IPS DF 19.7 (cell line): Measurements from ENCODE around the gene ADGRL1.
A peak's percentile ranks its signal among the peaks of the same experiment; 100 is the strongest.
"Not testable (repeated sequence)": the region's sequence is repeated elsewhere in the genome, so short reads cannot be mapped to it uniquely, and the experiment has no call there.

Experiments used
- DNase-seq: peaks from one replicate; pipeline ENCODE4 v3.0.0-alpha.2; 2013; ENCODE audit warnings: low read depth, low spot score

ADGRL1 gene

GRCh38 chr19:14161305-14161704, 44.7 kb downstream of the ADGRL1 start:
- DNase-seq = no peak

- no peak for DNase-seq
These were observed 45.8 kb downstream of the ADGRL1 start for GRCh38 chr19:14160017-14160703.

GRCh38 chr19:14159059-14159458, 46.9 kb downstream of the ADGRL1 start:
- no peak for DNase-seq

- DNase-seq = no peak
These were observed 47.5 kb downstream of the ADGRL1 start for GRCh38 chr19:14158276-14159023.

GRCh38 chr19:14156971-14157717, 48.8 kb downstream of the ADGRL1 start:
- no peak for DNase-seq

GRCh38 chr19:14156122-14156521, 49.8 kb downstream of the ADGRL1 start:
- DNase-seq = no peak

GRCh38 chr19:14155371-14155770, 50.6 kb downstream of the ADGRL1 start:
- no peak for DNase-seq

GRCh38 chr19:14152713-14153112, 53.3 kb downstream of the ADGRL1 start:
- DNase-seq = no peak

GRCh38 chr19:14150770-14151661, 55.0 kb downstream of the ADGRL1 start:
- DNase-seq = no peak

GRCh38 chr19:14150041-14150769, 55.8 kb downstream of the ADGRL1 start:
- DNase-seq = no peak

GRCh38 chr19:14149509-14149994, 56.4 kb downstream of the ADGRL1 start:
- no peak for DNase-seq

- no peak for DNase-seq
These were observed 57.1 kb downstream of the ADGRL1 start for GRCh38 chr19:14148751-14149410.

- peak; percentile 23 for DNase-seq
These were observed 58.0 kb downstream of the ADGRL1 start for GRCh38 chr19:14147797-14148605.

- no peak for DNase-seq
These were observed 59.2 kb downstream of the ADGRL1 start for GRCh38 chr19:14146789-14147216.

GRCh38 chr19:14146169-14146568, 59.8 kb downstream of the ADGRL1 start:
- not testable (repeated sequence) for DNase-seq

- no peak for DNase-seq
These were observed 60.6 kb downstream of the ADGRL1 start for GRCh38 chr19:14145381-14145780.

- no peak for DNase-seq
These were observed 63.4 kb downstream of the ADGRL1 start for GRCh38 chr19:14142262-14143190.

GRCh38 chr19:14141041-14141440, 64.9 kb downstream of the ADGRL1 start:
- no peak for DNase-seq
